ENCODE data around the gene CALN1.

CALN1 gene

DNA sequence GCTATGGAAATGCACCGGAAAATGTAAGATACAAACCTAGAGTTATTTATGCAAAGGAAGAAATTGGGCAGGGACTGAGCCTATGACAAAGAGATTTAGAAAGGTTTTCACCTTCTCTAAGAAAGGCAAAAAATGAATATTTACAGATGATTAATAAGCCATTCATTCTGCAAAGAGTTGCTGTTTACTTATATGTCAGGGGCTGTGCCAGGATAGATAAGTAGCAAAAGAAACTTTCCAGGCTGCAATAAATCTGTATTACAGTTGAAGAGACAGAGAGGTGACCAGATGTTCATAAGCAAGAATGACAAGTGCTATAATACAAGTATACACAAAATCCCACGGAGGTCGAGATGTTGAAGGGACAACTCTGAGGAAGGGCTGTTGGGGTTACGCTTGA, 299.6 kb downstream of the CALN1 start:
- peaks cover 3% of the 10 kb centered on the region; the same call in 1 of the 2 replicates for H3K4me1 ChIP-seq

DNA sequence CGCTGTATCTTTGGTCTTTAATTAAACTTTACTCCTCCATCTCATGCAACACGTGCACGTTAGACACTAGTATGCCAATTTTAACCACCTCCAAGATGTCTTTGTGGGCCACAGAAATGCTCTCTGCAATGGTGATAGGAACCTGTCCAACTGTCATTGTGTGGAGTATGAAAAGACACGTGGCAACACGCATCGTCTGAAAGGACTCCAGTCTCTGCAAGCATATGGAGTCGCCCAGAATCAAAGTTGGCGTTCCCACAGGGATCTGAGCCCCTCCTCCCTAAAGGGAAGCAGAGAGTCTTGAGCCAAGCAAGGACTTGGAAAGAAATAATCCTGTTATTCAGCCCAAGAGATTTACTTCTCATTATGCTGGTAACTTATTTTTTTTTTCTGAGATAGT, 301.1 kb downstream of the CALN1 start:
- H3K36me3 ChIP-seq = no peaks in the 10 kb centered on the region
- DNase-seq = no peak
- peaks cover 3% of the 10 kb centered on the region; the same call in 1 of the 2 replicates for H3K4me1 ChIP-seq
- H3K27me3 ChIP-seq = no peaks in the 10 kb centered on the region
- TF ChIP-seq, protein P1, sequence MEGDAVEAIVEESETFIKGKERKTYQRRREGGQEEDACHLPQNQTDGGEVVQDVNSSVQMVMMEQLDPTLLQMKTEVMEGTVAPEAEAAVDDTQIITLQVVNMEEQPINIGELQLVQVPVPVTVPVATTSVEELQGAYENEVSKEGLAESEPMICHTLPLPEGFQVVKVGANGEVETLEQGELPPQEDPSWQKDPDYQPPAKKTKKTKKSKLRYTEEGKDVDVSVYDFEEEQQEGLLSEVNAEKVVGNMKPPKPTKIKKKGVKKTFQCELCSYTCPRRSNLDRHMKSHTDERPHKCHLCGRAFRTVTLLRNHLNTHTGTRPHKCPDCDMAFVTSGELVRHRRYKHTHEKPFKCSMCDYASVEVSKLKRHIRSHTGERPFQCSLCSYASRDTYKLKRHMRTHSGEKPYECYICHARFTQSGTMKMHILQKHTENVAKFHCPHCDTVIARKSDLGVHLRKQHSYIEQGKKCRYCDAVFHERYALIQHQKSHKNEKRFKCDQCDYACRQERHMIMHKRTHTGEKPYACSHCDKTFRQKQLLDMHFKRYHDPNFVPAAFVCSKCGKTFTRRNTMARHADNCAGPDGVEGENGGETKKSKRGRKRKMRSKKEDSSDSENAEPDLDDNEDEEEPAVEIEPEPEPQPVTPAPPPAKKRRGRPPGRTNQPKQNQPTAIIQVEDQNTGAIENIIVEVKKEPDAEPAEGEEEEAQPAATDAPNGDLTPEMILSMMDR (IDR thresholded peaks at IDR 0.05; ENCODE audit: low read depth, low read length) = no peak
- no peaks in the 10 kb centered on the region for H3K9me3 ChIP-seq
- H3K4me3 ChIP-seq (ENCODE audit: low read depth, low read length) = no peak overlapping the region

More for the DNA sequence above, 299.6 kb downstream of the CALN1 start:
- no peaks in the 10 kb centered on the region for H3K36me3 ChIP-seq
- DNase-seq = no peak
- H3K4me3 ChIP-seq (ENCODE audit: low read depth, low read length) = no peak overlapping the region
- H3K9me3 ChIP-seq = no peaks in the 10 kb centered on the region
- TF ChIP-seq, protein P1 (IDR thresholded peaks at IDR 0.05; ENCODE audit: low read depth, low read length) = no peak
- H3K27me3 ChIP-seq = no peaks in the 10 kb centered on the region

GRCh38 chr7:72109566-72109965, 302.6 kb downstream of the CALN1 start:
- DNase-seq = no peak
- Histone ChIP-seq H3K4me1 (peaks cover 3% of the 10 kb centered on the region; the same call in 1 of the 2 replicates), H3K4me3 (ENCODE audit: low read depth, low read length) (no peak overlapping the region), H3K36me3 (no peaks in the 10 kb centered on the region), H3K27me3 (no peaks in the 10 kb centered on the region), H3K9me3 (no peaks in the 10 kb centered on the region)
- TF ChIP-seq, protein P1 (IDR thresholded peaks at IDR 0.05; ENCODE audit: low read depth, low read length) = no peak

DNA sequence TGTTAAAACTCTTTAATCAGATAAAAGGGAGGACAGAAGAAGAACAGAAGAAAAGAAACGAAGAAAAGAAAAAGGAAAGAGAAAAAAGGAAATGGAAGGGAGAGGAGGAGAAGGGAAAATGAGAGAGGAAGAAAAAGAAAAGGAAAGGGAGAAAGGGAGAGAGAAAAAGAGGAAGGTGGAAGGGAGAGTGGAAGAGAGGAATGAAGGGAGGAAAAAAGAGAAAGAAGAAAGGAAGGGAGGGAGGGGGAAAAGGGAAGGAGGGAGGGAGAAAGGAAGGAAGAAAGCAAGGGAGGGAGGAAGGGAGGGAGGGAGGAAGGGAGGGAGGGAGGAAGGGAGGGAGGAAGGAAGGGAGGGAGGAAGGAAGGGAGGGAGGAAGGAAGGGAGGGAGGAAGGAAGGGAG, 305.7 kb downstream of the CALN1 start:
- no peak for DNase-seq
- Histone ChIP-seq H3K4me3 (ENCODE audit: low read depth, low read length) (no peak overlapping the region), H3K36me3 (no peaks in the 10 kb centered on the region), H3K4me1 (peaks cover 3% of the 10 kb centered on the region; the same call in 1 of the 2 replicates), H3K27me3 (no peaks in the 10 kb centered on the region), H3K9me3 (no peaks in the 10 kb centered on the region)
- TF ChIP-seq, protein P1 (IDR thresholded peaks at IDR 0.05; ENCODE audit: low read depth, low read length) = no peak

DNA sequence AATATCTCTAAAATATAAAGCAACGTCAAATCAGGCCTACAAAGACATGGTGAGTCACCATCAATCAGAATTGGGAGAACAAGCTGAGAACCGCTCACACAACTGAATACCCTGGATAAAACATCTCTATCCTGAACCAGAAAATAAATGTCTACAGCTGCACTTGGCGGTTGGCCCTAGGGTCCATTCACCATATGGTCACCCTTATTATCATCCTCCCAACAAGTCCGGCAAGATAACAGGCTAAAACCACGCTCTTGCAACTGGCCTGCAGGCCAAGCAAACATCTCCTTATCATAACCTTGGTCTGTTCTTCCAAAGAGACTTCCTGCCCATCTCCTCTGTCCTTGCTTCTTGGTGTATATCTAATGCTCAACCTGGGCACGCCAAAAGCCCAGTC, 310.7 kb downstream of the CALN1 start:
- no peaks in the 10 kb centered on the region for H3K36me3 ChIP-seq
- no peaks in the 10 kb centered on the region for H3K27me3 ChIP-seq
- H3K4me1 ChIP-seq = peaks cover 17% of the 10 kb centered on the region
- no peaks in the 10 kb centered on the region; the same call in 1 of the 2 replicates for H3K9me3 ChIP-seq
- no peak for DNase-seq
- TF ChIP-seq, protein P1 (IDR thresholded peaks at IDR 0.05; ENCODE audit: low read depth, low read length) = no peak
- H3K4me3 ChIP-seq (ENCODE audit: low read depth, low read length) = no peak overlapping the region

DNA sequence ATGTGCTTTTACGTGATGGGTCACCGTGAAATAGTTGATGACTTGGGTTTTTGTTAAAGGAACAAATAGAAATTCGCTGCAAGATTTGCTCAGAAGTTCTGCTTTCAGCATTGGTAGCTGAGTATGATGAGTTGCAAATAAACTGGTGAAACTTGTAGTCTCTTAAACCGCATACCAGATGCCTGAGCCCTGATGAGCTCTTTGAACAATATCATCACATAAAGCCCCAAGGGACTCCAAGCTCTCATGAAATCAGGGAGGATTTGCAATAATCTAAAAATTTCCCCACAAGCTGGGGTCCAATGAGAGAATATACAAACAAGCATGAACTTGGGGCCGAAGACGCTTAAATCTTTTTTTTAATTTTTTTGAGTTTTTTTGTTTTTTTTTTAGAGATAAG, 312.4 kb downstream of the CALN1 start:
- Histone ChIP-seq H3K4me3 (ENCODE audit: low read depth, low read length) (peak overlapping the region; percentile 38), H3K27me3 (no peaks in the 10 kb centered on the region), H3K36me3 (no peaks in the 10 kb centered on the region), H3K4me1 (peaks cover 21% of the 10 kb centered on the region), H3K9me3 (no peaks in the 10 kb centered on the region; the same call in 1 of the 2 replicates)
- DNase-seq = no peak
- TF ChIP-seq, protein P1 (IDR thresholded peaks at IDR 0.05; ENCODE audit: low read depth, low read length) = no peak
